Fibroblast of pulmonary artery (primary cell): ENCODE data around the gene LPP.

Source experiments
- DNase-seq: peaks from one replicate; pipeline ENCODE4 v3.0.0-alpha.2; 2010; ENCODE audit warnings: low read depth
- H3K4me3 ChIP-seq: replicated peaks from 2 replicates; pipeline ENCODE4 v1.5.1; 2011; ENCODE audit warnings: low read depth, mild to moderate bottlenecking, control low read depth, low read length, moderate library complexity
- CTCF ChIP-seq: IDR thresholded peaks from 2 replicates; pipeline ENCODE4 v1.5.1; 2011; ENCODE audit warnings: mild to moderate bottlenecking, control low read depth, low read length, inconsistent platforms; ENCODE audit errors: missing control alignments

The LPP gene

GRCh38 chr3:188559072-188559429 lies 405.1 kb downstream of the LPP start:
- TF ChIP-seq CTCF: no peak
- H3K4me3 ChIP-seq: no peak overlapping the region
- DNase-seq: peak; percentile 20

DNA sequence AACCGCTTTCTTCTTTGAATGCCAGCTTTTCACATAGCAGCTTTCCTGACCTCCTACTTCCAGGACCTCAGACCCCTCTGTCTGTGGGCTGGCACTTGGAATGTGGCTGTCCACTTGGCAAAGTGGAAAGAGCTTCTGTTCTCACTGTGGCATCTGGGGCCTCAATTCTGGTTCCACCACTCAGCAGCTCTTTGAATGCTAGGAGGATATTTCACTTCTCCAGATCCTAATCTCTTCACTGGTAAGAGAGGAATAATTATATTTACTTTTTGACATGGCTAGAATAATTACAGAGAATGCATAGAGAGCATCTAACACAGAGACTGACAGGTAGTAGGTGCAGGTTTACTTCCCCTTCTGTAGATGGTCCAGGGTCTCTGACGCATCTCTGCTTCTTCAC lies 405.9 kb downstream of the LPP start:
- TF ChIP-seq CTCF: no peak
- no peak for DNase-seq

DNA sequence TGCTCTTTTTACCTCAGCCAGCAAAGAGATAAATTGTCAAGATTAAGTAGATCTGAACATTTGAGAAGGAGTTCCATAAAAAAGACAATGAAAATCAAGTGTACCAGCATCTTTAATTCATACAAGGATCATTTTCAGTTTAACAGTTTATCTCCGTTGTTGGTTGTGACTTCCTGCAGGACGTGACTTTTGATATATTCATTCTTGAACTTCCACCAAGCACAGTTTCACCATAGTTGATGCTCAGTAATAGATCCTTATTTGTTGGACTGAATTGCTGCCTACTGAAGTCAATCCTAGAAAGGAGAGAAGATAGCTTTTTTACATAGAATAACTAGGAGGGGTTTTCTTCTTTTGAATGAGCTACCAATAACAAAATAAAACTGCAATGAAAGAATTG lies 408.2 kb downstream of the LPP start:
- H3K4me3 ChIP-seq: no peak overlapping the region
- TF ChIP-seq CTCF: no peak
- DNase-seq: peak; percentile 10

More for the DNA sequence above, 405.9 kb downstream of the LPP start:
- H3K4me3 ChIP-seq: no peak overlapping the region

GRCh38 chr3:188567478-188568195 lies 413.7 kb downstream of the LPP start:
- peak; percentile 36 for DNase-seq
- TF ChIP-seq CTCF: no peak
- no peak overlapping the region for H3K4me3 ChIP-seq

- no peak for TF ChIP-seq CTCF
- H3K4me3 ChIP-seq: no peak overlapping the region
- DNase-seq: peak; percentile 51
These were observed 414.8 kb downstream of the LPP start for GRCh38 chr3:188568736-188569135.

DNA sequence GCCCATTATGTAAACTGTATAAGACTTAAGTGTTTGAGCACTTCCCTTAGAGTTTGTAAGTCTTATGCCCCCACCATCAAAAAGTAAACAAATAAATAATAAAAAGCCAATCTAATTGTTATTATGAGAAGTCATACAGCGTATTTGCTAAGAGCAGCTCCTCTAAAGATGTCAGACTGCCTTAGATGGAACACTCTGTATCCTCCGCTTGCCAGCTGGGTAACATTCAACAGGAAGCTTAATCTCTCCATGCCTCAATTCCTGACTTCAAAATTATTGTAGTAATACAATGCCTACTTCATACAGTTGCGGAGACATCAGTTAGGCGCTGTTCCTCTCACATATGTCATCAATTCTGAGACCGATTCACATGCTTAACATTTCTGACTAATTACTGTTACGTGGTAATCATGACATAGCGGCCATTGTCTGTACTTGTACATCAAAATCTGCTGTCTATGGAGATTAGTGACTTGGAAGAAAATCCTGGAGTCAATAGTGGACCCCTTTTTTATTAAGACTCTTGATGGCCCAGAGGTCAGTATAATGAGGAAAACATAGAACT lies 417.7 kb downstream of the LPP start:
- TF ChIP-seq CTCF: no peak
- peak; percentile 14 for DNase-seq
- H3K4me3 ChIP-seq: no peak overlapping the region
